IMR-90 (cell line): ENCODE data around the gene PLA2G4B. TPM values are rescaled to one million over a fixed set of nuclear protein-coding genes. Genes with fewer than 3 reads are reported as not detected.

Experiments used
- ATAC-seq: fragments of 200-7000 bp; cut with Tn5 transposase; 2 replicates; pipeline ENCODE4 v1.9.1; 2020; ENCODE audit warnings: low read depth, mild to moderate bottlenecking, moderate library complexity
- BruUV-seq: library from RNA; stranded (reverse); fragments of 400-500 nt; replicated peaks from 2 replicates; lab custom pipeline; 2021; lab: Mats Ljungman, UMichigan
- CTCF ChIA-PET: fragments of 300-600 bp; formaldehyde crosslinking; extraction: SDS; loops from one replicate; lab custom pipeline; 2021; ENCODE audit warnings: antibody characterized with exemption; lab: Yijun Ruan, JAX
- POLR2A ChIA-PET: fragments of 300-600 bp; sonication (Branson Sonifier 250); formaldehyde crosslinking; loops from one replicate; lab custom pipeline; 2022; ENCODE audit warnings: antibody characterized with exemption; ENCODE audit not compliant: unreplicated experiment; lab: Charles Lee
- DNase-seq: peaks from one replicate; pipeline ENCODE4 v3.0.0; 2013
- H2AFZ ChIP-seq: replicated peaks from 2 replicates; pipeline ENCODE3; 2013; ENCODE audit warnings: low read length, mild to moderate bottlenecking; ENCODE audit not compliant: poor library complexity
- H2AK5ac ChIP-seq: 2 replicates; pipeline ENCODE4 v1.6.1; 2013; ENCODE audit warnings: low read depth, low read length, inconsistent platforms
- H2AK9ac ChIP-seq: replicated peaks from 2 replicates; pipeline ENCODE3; 2013; ENCODE audit warnings: mild to moderate bottlenecking, low read depth, low read length, moderate library complexity; ENCODE audit not compliant: poor library complexity
- H2BK120ac ChIP-seq: 2 replicates; pipeline ENCODE4 v1.6.1; 2013; ENCODE audit warnings: low read depth, low read length, inconsistent platforms
- H2BK15ac ChIP-seq: 3 replicates; pipeline ENCODE4 v1.6.1; 2013; ENCODE audit warnings: low read depth, low read length, inconsistent platforms
- H2BK20ac ChIP-seq: 2 replicates; pipeline ENCODE4 v1.6.1; 2013; ENCODE audit warnings: low read depth, mild to moderate bottlenecking, inconsistent platforms, low read length, moderate library complexity
- H2BK5ac ChIP-seq: 2 replicates; pipeline ENCODE4 v1.6.1; 2013; ENCODE audit warnings: mild to moderate bottlenecking, low read depth, low read length, inconsistent platforms; ENCODE audit not compliant: poor library complexity, severe bottlenecking
- H3K14ac ChIP-seq: replicated peaks from 2 replicates; pipeline ENCODE4 v1.6.1; 2013; ENCODE audit warnings: low read depth, low read length, inconsistent platforms
- H3K18ac ChIP-seq: 2 replicates; pipeline ENCODE4 v1.6.1; 2013; ENCODE audit warnings: low read depth, low read length, control low read depth
- H3K23ac ChIP-seq: 2 replicates; pipeline ENCODE4 v1.6.1; 2013; ENCODE audit warnings: low read depth, low read length, inconsistent platforms
- H3K27ac ChIP-seq: 2 replicates; pipeline ENCODE4 v1.5.1; 2013; ENCODE audit warnings: mild to moderate bottlenecking, control low read depth, low read length; ENCODE audit not compliant: insufficient read depth
- H3K27me3 ChIP-seq: 2 replicates; pipeline ENCODE4 v1.6.1; 2013; ENCODE audit warnings: low read length; ENCODE audit not compliant: control insufficient read depth, insufficient read depth
- H3K36me3 ChIP-seq: 2 replicates; pipeline ENCODE4 v1.6.1; 2013; ENCODE audit warnings: low read length, mixed read lengths; ENCODE audit not compliant: control insufficient read depth, insufficient read depth
- H3K4ac ChIP-seq: 2 replicates; pipeline ENCODE4 v1.6.1; 2013; ENCODE audit warnings: low read depth, low read length, inconsistent platforms
- H3K4me1 ChIP-seq: 2 replicates; pipeline ENCODE4 v1.6.1; 2013; ENCODE audit warnings: low read length, mixed read lengths; ENCODE audit not compliant: control insufficient read depth, insufficient read depth
- H3K4me2 ChIP-seq: 2 replicates; pipeline ENCODE4 v1.6.1; 2013; ENCODE audit warnings: low read depth, mild to moderate bottlenecking, control low read depth, low read length, moderate library complexity
- H3K4me3 ChIP-seq: 2 replicates; pipeline ENCODE4 v1.5.1; 2013; ENCODE audit warnings: low read depth, mild to moderate bottlenecking, control low read depth, low read length, moderate library complexity; ENCODE audit not compliant: insufficient read depth
- H3K56ac ChIP-seq: 2 replicates; pipeline ENCODE4 v1.6.1; 2013; ENCODE audit warnings: low read length, inconsistent platforms; ENCODE audit not compliant: insufficient read depth; ENCODE audit errors: extremely low read depth
- H3K79me1 ChIP-seq, 2 experiments: 2 replicates each; pipeline ENCODE4 v1.6.1; 2013; ENCODE audit warnings: low read length in 2 of 2, inconsistent platforms in 1 of 2, low read depth in 1 of 2
- H3K9ac ChIP-seq: 2 replicates; pipeline ENCODE4 v1.6.1; 2013; ENCODE audit warnings: low read depth, low read length, control low read depth
- H3K9me1 ChIP-seq: 2 replicates; pipeline ENCODE4 v1.6.1; 2013; ENCODE audit warnings: low read length, inconsistent platforms; ENCODE audit not compliant: insufficient read depth
- H3K9me3 ChIP-seq: 2 replicates; pipeline ENCODE4 v1.6.1; 2013; ENCODE audit warnings: low read length; ENCODE audit not compliant: control insufficient read depth, insufficient read depth
- H4K20me1 ChIP-seq: 2 replicates; pipeline ENCODE4 v1.6.1; 2013; ENCODE audit warnings: low read length, inconsistent platforms; ENCODE audit not compliant: insufficient read depth
- H4K5ac ChIP-seq: 2 replicates; pipeline ENCODE4 v1.6.1; 2013; ENCODE audit warnings: mild to moderate bottlenecking, low read depth, low read length, control low read depth
- H4K8ac ChIP-seq, 2 experiments: 2 replicates each; pipeline ENCODE4 v1.6.1; 2013; ENCODE audit warnings: low read depth in 2 of 2, low read length in 2 of 2, control low read depth in 1 of 2, inconsistent platforms in 1 of 2
- H4K91ac ChIP-seq: 2 replicates; pipeline ENCODE4 v1.6.1; 2013; ENCODE audit warnings: low read depth, low read length, inconsistent platforms; ENCODE audit not compliant: insufficient read depth
- BHLHE40 ChIP-seq: fragments of 150-350 bp; IDR thresholded peaks from 2 replicates; pipeline ENCODE4 v1.6.1; 2016; ENCODE audit warnings: mild to moderate bottlenecking, low read depth, low read length
- CEBPB ChIP-seq: IDR thresholded peaks from 2 replicates; pipeline ENCODE4 v1.6.1; 2012; ENCODE audit warnings: low read depth, low read length, improper control_type of control experiment
- CHD1 ChIP-seq: IDR thresholded peaks from 2 replicates; pipeline ENCODE4 v1.6.1; 2012; ENCODE audit warnings: low read depth, low read length, improper control_type of control experiment
- ELK1 ChIP-seq: fragments of 150-350 bp; IDR thresholded peaks from 2 replicates; pipeline ENCODE4 v1.6.1; 2016; ENCODE audit warnings: low read depth, mild to moderate bottlenecking, low read length, moderate library complexity, borderline replicate concordance
- FOS ChIP-seq: fragments of 150-350 bp; IDR thresholded peaks from 2 replicates; pipeline ENCODE4 v1.6.1; 2016; ENCODE audit warnings: low read depth, low read length
- MAFK ChIP-seq: IDR thresholded peaks from 2 replicates; pipeline ENCODE4 v1.6.1; 2012; ENCODE audit warnings: low read depth, low read length, improper control_type of control experiment
- MXI1 ChIP-seq: IDR thresholded peaks from 2 replicates; pipeline ENCODE4 v1.6.1; 2012; ENCODE audit warnings: low read depth, mild to moderate bottlenecking, low read length, moderate library complexity, borderline replicate concordance
- POLR2A ChIP-seq: IDR thresholded peaks from 2 replicates; pipeline ENCODE4 v1.6.1; 2012; ENCODE audit warnings: mild to moderate bottlenecking, low read depth, low read length
- RCOR1 ChIP-seq: IDR thresholded peaks from 2 replicates; pipeline ENCODE4 v1.6.1; 2012; ENCODE audit warnings: mild to moderate bottlenecking, low read length, improper control_type of control experiment; ENCODE audit not compliant: insufficient replicate concordance
- RFX5 ChIP-seq: IDR thresholded peaks from 2 replicates; pipeline ENCODE4 v1.8.0; 2012; ENCODE audit warnings: low read depth, mild to moderate bottlenecking, low read length, moderate library complexity
- WGBS, 2 experiments: methylation state at CpG; one replicate each; pipeline versions ENCODE4 v1.1.5 to v1.1.7; 2013; ENCODE audit warnings: missing lambda C conversion rate in 2 of 2; ENCODE audit not compliant: insufficient read length in 1 of 2; ENCODE audit errors: extremely low coverage in 2 of 2; 5-methylcytosine and 5-hydroxymethylcytosine counted together
- dilution Hi-C: fragments of 300-500 bp; cut with HindIII; formaldehyde crosslinking; loops from one replicate; pipeline ENCODE4 v1.14.3; 2018; ENCODE audit warnings: low sequenced_read_pairs; ENCODE audit not compliant: unreplicated experiment
- in situ Hi-C: fragments of 300-500 bp; cut with MboI; formaldehyde crosslinking; loops from 3 replicates; pipeline ENCODE4 v1.14.3; 2019; ENCODE audit warnings: low sequenced_read_pairs, inconsistent platforms, mixed read lengths
- intact Hi-C: fragments of 100-400 bp; cut with micrococcal nuclease; formaldehyde crosslinking; loops from 2 replicates; pipeline ENCODE4 v1.10.0; 2022
- polyA plus RNA-seq, 3 experiments: library from polyadenylated mRNA; depleted of rRNA; stranded (reverse); fragments of >200 nt; gene quantifications; 2 replicates each; pipeline ENCODE4 v1.2.3, GENCODE V29; 2012; ENCODE audit warnings: low replicate concordance in 1 of 3
- total RNA-seq: library from RNA; depleted of rRNA; stranded (reverse); fragments of >200 nt; gene quantifications from 2 replicates; pipeline ENCODE4 v1.2.3, GENCODE V29; 2012

Gene PLA2G4B
- total and polyA plus RNA-seq, 2 of the 4 experiments (the other 2 are of a cell fraction) = 0.18 to 3.1 TPM

GRCh38 chr15:41822471-41822870 lies 16.2 kb upstream of the PLA2G4B start:
- DNase-seq (no peak), ATAC-seq (no peak)
- no TSS peak for BruUV-seq
- no peak for TF ChIP-seq CEBPB
- TF ChIP-seq RFX5 = no peak
- no peak for TF ChIP-seq ELK1
- no peak for TF ChIP-seq BHLHE40
- TF ChIP-seq POLR2A = no peak
- TF ChIP-seq RCOR1 = no peak
- no peak for TF ChIP-seq MXI1
- no peak for TF ChIP-seq CHD1
- TF ChIP-seq MAFK = no peak
- TF ChIP-seq FOS = no peak
- dilution Hi-C loops (no loop called here), in situ Hi-C loops (no loop called here), intact Hi-C loops (no loop called here)
- Histone ChIP-seq H2BK120ac (no peak overlapping the region), H3K36me3 (peaks cover 74% of the 10 kb centered on the region), H3K79me1 (no peaks in the 10 kb centered on the region), H3K23ac (no peak overlapping the region), H2AK5ac (no peak overlapping the region), H2BK5ac (no peak overlapping the region), H3K27me3 (no peaks in the 10 kb centered on the region), H3K4me2 (no peak overlapping the region), H2BK20ac (no peak overlapping the region), H3K4me1 (peaks cover 2% of the 10 kb centered on the region; the same call in 1 of the 2 replicates), H4K91ac (no peak overlapping the region), H4K20me1 (no peaks in the 10 kb centered on the region; the same call in 1 of the 2 replicates), H3K56ac (no peak overlapping the region), H3K14ac (no peak overlapping the region), H2AFZ (no peak overlapping the region), H3K4ac (no peak overlapping the region), H3K18ac (no peak overlapping the region), H3K9me1 (no peaks in the 10 kb centered on the region), H2AK9ac (no peak overlapping the region), H3K9ac (no peak overlapping the region), H4K5ac (no peak overlapping the region), H3K9me3 (no peaks in the 10 kb centered on the region), H4K8ac (no peak overlapping the region), H2BK15ac (no peak overlapping the region), H3K4me3 (no peak overlapping the region), H3K27ac (no peak overlapping the region)
- ChIA-PET CTCF (no interaction called here), POLR2A (no interaction called here)
- WGBS, 2 experiments = 80% methylated on average over 2 of the region's 6 CpGs; no CpG with 5 or more reads in 1 of the 2 experiments
